Breast epithelium (tissue), 3 donors: ENCODE data around the gene CYP1B1.

ENCODE experiments used
- POLR2A ChIP-seq: fragments of 450-650 bp; IDR thresholded peaks from one replicate; pipeline ENCODE4 v1.6.1; 2016; ENCODE audit warnings: antibody characterized with exemption, mild to moderate bottlenecking, moderate library complexity
- POLR2AphosphoS5 ChIP-seq, 3 donors: sonication (generic); formaldehyde crosslinking; IDR thresholded peaks; one replicate each; pipeline ENCODE4 v1.6.1; 2017; ENCODE audit warnings: antibody characterized with exemption in 3 of 3
- TF ChIP-seq, protein P1 (sequence below), 3 donors: fragments of 450-650 bp; IDR thresholded peaks; one replicate each; pipeline ENCODE4 v1.5.1; 2016 to 2017; ENCODE audit warnings: antibody characterized with exemption in 3 of 3, mild to moderate bottlenecking in 3 of 3, moderate library complexity in 3 of 3

DNA sequence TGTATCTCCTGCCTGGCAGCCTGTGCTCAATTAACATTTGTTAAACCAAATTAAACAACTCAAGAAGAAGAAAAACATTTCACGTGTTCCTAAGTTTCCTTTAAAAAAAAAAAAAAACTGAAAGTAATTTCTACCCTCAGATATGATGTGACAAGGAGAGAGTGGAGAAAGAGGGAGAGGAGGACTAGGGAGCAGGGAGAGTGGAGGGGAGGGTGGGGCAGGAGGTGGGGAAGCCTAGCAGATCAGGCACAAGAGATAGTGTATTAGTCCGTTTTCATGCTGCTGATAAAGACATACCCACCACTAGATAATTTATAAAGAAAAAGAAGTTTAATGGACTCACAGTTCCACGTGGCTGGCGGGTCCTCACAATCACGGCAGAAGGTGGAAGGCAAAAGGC is 46.4 kb downstream of the CYP1B1 start:
- TF ChIP-seq, protein P1, sequence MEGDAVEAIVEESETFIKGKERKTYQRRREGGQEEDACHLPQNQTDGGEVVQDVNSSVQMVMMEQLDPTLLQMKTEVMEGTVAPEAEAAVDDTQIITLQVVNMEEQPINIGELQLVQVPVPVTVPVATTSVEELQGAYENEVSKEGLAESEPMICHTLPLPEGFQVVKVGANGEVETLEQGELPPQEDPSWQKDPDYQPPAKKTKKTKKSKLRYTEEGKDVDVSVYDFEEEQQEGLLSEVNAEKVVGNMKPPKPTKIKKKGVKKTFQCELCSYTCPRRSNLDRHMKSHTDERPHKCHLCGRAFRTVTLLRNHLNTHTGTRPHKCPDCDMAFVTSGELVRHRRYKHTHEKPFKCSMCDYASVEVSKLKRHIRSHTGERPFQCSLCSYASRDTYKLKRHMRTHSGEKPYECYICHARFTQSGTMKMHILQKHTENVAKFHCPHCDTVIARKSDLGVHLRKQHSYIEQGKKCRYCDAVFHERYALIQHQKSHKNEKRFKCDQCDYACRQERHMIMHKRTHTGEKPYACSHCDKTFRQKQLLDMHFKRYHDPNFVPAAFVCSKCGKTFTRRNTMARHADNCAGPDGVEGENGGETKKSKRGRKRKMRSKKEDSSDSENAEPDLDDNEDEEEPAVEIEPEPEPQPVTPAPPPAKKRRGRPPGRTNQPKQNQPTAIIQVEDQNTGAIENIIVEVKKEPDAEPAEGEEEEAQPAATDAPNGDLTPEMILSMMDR (IDR thresholded peaks at IDR 0.05): no peak
- TF ChIP-seq POLR2AphosphoS5 (IDR thresholded peaks at IDR 0.05) (no peak), POLR2A (no peak)
